HepG2 (cell line): ENCODE results near the gene HDAC8. TPM values are rescaled to one million over a fixed set of nuclear protein-coding genes. Genes with fewer than 3 reads are reported as not detected.

Source experiments
- ATAC-seq: fragments of 200-7000 bp; cut with Tn5 transposase; 3 replicates; pipeline ENCODE4 v1.9.1; 2020; ENCODE audit warnings: mild to moderate bottlenecking, moderate library complexity
- BruUV-seq: library from RNA; stranded (reverse); fragments of 400-500 nt; replicated peaks from 2 replicates; lab custom pipeline; 2021; lab: Mats Ljungman, UMichigan
- CTCF ChIA-PET: fragments of 300-600 bp; formaldehyde crosslinking; extraction: SDS; loops from one replicate; lab custom pipeline; 2021; ENCODE audit warnings: low total read pairs, inconsistent platforms, low intra/inter-chr PET ratio; lab: Yijun Ruan, JAX
- POLR2A ChIA-PET: fragments of 350-600 bp; sonication (Branson Sonifier 250); formaldehyde crosslinking; loops from one replicate; lab custom pipeline; 2020; ENCODE audit warnings: antibody characterized with exemption, inconsistent platforms; lab: Yijun Ruan, JAX
- DNase-seq: peaks from one replicate; pipeline ENCODE4 v3.0.0-alpha.2; 2015; ENCODE audit warnings: low spot score
- FAIRE-seq: peaks from 3 replicates; lab custom pipeline; 2011; peaks lifted over from hg19 to GRCh38; lab: Jason Lieb, UNC
- H2AFZ ChIP-seq: one replicate; pipeline ENCODE4 v1.6.1; 2011; ENCODE audit warnings: low read length, inconsistent platforms
- H3K27ac ChIP-seq: fragments of 300-600 bp; 3 replicates; pipeline ENCODE4 v1.8.0; 2011; ENCODE audit warnings: mixed run types, mild to moderate bottlenecking, mixed read lengths, low read length, inconsistent platforms; ENCODE audit not compliant: insufficient read depth; ENCODE audit errors: extremely low read length
- H3K27me3 ChIP-seq, 2 experiments: fragments of 200-600 bp in 1 of 2; 2 replicates in 1 of 2; 3 replicates in 1 of 2; pipeline versions ENCODE4 v1.6.0 to v1.8.0; 2011; ENCODE audit warnings: low read length in 2 of 2, mild to moderate bottlenecking in 2 of 2, moderate library complexity in 2 of 2, inconsistent platforms in 1 of 2; ENCODE audit not compliant: insufficient read depth in 2 of 2, control insufficient read depth in 1 of 2
- H3K36me3 ChIP-seq, 2 experiments: fragments of 200-600 bp in 1 of 2; replicated peaks in 1 of 2; 2 replicates in 1 of 2; 3 replicates in 1 of 2; pipeline versions ENCODE4 v1.5.1 to v1.8.0; 2011; ENCODE audit warnings: low read length in 2 of 2, inconsistent platforms in 1 of 2; ENCODE audit not compliant: insufficient read depth in 2 of 2, control insufficient read depth in 1 of 2
- H3K4me1 ChIP-seq: 2 replicates; pipeline ENCODE4 v1.5.1; 2012; ENCODE audit warnings: low read length, inconsistent platforms; ENCODE audit not compliant: insufficient read depth
- H3K4me2 ChIP-seq: 2 replicates; pipeline ENCODE4 v1.6.0; 2011; ENCODE audit warnings: low read depth, low read length, inconsistent platforms
- H3K4me3 ChIP-seq, 3 experiments: fragments of 200-600 bp in 1 of 3; sonication (generic), shearing (Covaris generic) in 1 of 3; replicated peaks in 1 of 3; 2 replicates each; pipeline ENCODE4 v1.5.1; 2011 to 2016; ENCODE audit warnings: low read length in 3 of 3, inconsistent platforms in 2 of 3, low read depth in 2 of 3, mild to moderate bottlenecking in 2 of 3, control low read depth in 1 of 3, mixed read lengths in 1 of 3; ENCODE audit not compliant: insufficient read depth in 1 of 3
- H3K79me2 ChIP-seq: one replicate; pipeline ENCODE4 v1.6.1; 2011; ENCODE audit warnings: low read length, inconsistent platforms; ENCODE audit not compliant: insufficient read depth
- H3K9ac ChIP-seq: 2 replicates; pipeline ENCODE4 v1.6.0; 2011; ENCODE audit warnings: mild to moderate bottlenecking, low read depth, low read length, inconsistent platforms; ENCODE audit not compliant: insufficient read depth
- H3K9me3 ChIP-seq: 2 replicates; pipeline ENCODE4 v1.5.1; 2012; ENCODE audit warnings: mild to moderate bottlenecking, low read length
- H4K20me1 ChIP-seq: 2 replicates; pipeline ENCODE4 v1.6.0; 2011; ENCODE audit warnings: inconsistent platforms, mild to moderate bottlenecking, low read length, moderate library complexity; ENCODE audit not compliant: insufficient read depth
- CEBPB ChIP-seq: IDR thresholded peaks from 2 replicates; pipeline ENCODE4 v1.6.1; 2011; ENCODE audit warnings: low read depth, low read length, improper control_type of control experiment, borderline replicate concordance
- PITX1 ChIP-seq: sonication (generic); formaldehyde crosslinking; IDR thresholded peaks from 2 replicates; pipeline ENCODE4 v1.5.1; 2020; ENCODE audit warnings: mild to moderate bottlenecking, missing genetic modification reagents
- SIX4 ChIP-seq: sonication (generic); formaldehyde crosslinking; IDR thresholded peaks from 2 replicates; pipeline ENCODE4 v1.4.0; 2020; ENCODE audit warnings: missing genetic modification reagents
- WIZ ChIP-seq: sonication (generic); formaldehyde crosslinking; IDR thresholded peaks from 2 replicates; pipeline ENCODE4 v1.5.1; 2020; ENCODE audit warnings: mild to moderate bottlenecking, missing genetic modification reagents
- ZNF251 ChIP-seq: sonication (generic); formaldehyde crosslinking; IDR thresholded peaks from 2 replicates; pipeline ENCODE4 v1.9.0; 2021; ENCODE audit warnings: mild to moderate bottlenecking, missing genetic modification reagents
- ZNF530 ChIP-seq: sonication (generic); formaldehyde crosslinking; IDR thresholded peaks from 2 replicates; pipeline ENCODE4 v1.5.0; 2020; ENCODE audit warnings: low read depth, mild to moderate bottlenecking, missing genetic modification reagents
- WGBS: methylation state at CpG from one replicate; pipeline ENCODE4 v1.1.6; 2017; ENCODE audit warnings: low lambda C conversion rate; 5-methylcytosine and 5-hydroxymethylcytosine counted together
- in situ Hi-C: cut with HindIII; loops from 2 replicates; pipeline ENCODE4 v1.10.0; 2017; ENCODE audit warnings: low pct_unique_long_range_greater_than_20kb; ENCODE audit not compliant: extremely low pct_ligation_motif_present
- intact Hi-C: fragments of 100-400 bp; cut with micrococcal nuclease; formaldehyde crosslinking; loops from one replicate; pipeline ENCODE4 v1.10.0; 2022; ENCODE audit not compliant: unreplicated experiment
- polyA plus RNA-seq, 8 experiments: library from polyadenylated mRNA; depleted of rRNA in 3 of 8; stranded (reverse) in 7 of 8; unstranded in 1 of 8; fragments of >200 nt; fragmentation: Illumina TruSeq in 4 of 8; extraction: Trizol in 4 of 8; gene quantifications; 2 replicates each; pipeline versions ENCODE4 v1.2.1 to v1.2.3, GENCODE V29; 2011 to 2016; ENCODE audit warnings: low read depth in 4 of 8, missing spikeins in 1 of 8, mixed read lengths in 1 of 8; ENCODE audit not compliant: insufficient read depth in 1 of 8
- total RNA-seq, 5 experiments: library from RNA; depleted of rRNA; stranded (reverse); fragments of >200 nt; fragmentation: Illumina TruSeq; extraction: Trizol; gene quantifications; 2 replicates each; pipeline ENCODE4 v1.2.3, GENCODE V29; 2016; ENCODE audit warnings: low read depth in 1 of 5
- TF ChIP-seq, protein P1 (sequence below): sonication (generic); formaldehyde crosslinking; IDR thresholded peaks from 2 replicates; pipeline ENCODE4 v1.4.0; 2020; ENCODE audit warnings: missing genetic modification reagents, mild to moderate bottlenecking, borderline replicate concordance
- TF ChIP-seq, protein P2 (sequence below): sonication (generic); formaldehyde crosslinking; conservative IDR thresholded peaks from 2 replicates; pipeline ENCODE4 v1.5.0; 2020; ENCODE audit warnings: missing genetic modification reagents

HDAC8 gene
- total and polyA plus RNA-seq, 2 of the 13 experiments (the other 11 are each of a cell fraction or from before 2014, with no cell fraction given) = 13.7 to 28.6 TPM

DNA sequence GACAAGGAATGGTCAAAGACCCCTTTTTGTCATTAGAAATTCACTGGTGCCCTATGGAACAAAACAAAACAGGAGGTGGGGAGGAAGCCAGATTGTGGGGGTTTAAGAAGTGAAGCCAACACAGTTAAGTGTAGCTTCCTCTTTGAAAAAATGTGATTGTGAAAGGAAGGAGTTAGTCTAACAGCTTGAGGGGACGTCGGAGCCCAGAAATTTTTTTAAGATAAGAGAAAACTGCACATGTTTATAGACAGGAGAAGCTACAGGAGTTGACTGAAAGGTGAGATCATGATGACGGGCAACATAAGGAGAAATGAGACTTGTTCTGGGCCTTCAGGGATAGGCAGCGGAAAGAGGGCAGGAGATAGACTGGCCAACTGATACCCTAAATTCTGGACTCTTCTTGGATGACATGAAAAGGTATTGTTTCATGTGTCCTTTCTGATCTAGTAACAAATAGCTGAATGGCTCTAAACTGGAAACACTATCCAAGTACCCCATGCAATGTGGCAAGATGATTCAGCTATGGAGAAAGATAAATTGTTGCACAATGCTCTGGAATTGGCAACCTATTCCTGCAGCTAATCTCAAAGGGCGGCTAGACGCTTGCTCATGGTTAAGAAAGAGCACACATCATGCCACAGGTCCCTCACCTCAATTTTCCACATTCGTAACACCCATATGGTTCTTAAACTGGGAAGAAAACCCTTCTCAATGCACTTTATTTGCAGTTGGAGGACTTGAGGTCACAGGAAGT, 3.7 kb upstream of the HDAC8 start:
- no peak for ATAC-seq

DNA sequence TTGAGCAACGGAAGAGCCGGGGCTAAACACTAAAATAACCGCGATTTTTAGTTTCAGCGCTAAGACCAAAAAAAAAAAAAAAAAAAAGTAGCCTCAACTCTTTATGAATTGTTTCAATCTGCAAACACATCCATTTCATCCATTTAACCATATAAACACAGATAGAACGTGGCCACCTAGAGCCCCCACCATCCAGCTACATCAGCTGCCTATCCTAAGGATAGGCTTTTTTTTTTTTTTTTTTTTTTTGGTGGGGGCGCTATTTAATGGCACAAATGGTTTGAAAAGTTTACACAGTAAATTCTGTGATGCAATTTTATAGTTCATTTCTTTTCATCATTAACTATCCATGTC, 492 bp upstream of the HDAC8 start:
- H3K9me3 ChIP-seq = no peaks in the 10 kb centered on the region
- WGBS = 1% methylated on average over 5 of the region's 7 CpGs
- H3K9ac ChIP-seq = no peak overlapping the region

More for the DNA sequence above, 3.7 kb upstream of the HDAC8 start:
- WGBS = 52% methylated on average over 7 of the region's 7 CpGs
- Histone ChIP-seq H2AFZ (no peak overlapping the region), H3K4me3 (no peak overlapping the region), H4K20me1 (no peaks in the 10 kb centered on the region), H3K36me3 (no peaks in the 10 kb centered on the region; a peak in 1 of 5 replicates), H3K4me1 (no peaks in the 10 kb centered on the region), H3K4me2 (no peak overlapping the region), H3K27me3 (no peaks in the 10 kb centered on the region), H3K9me3 (no peaks in the 10 kb centered on the region), H3K27ac (no peak overlapping the region), H3K79me2 (peaks cover 6% of the 10 kb centered on the region), H3K9ac (no peak overlapping the region)
- ChIA-PET POLR2A (no interaction called here), CTCF (no interaction called here)
- BruUV-seq = no TSS peak
- in situ Hi-C loops (no loop called here), intact Hi-C loops (no loop called here)
- TF ChIP-seq SIX4 (no peak), CEBPB (peak; percentile 73)
- peak; percentile 1 for DNase-seq
- no peak for FAIRE-seq

More for the DNA sequence above, 492 bp upstream of the HDAC8 start:
- Histone ChIP-seq H3K4me1 (no peaks in the 10 kb centered on the region), H3K4me2 (peak overlapping the region; percentile 53), H2AFZ (peak overlapping the region; percentile 94), H3K4me3 (peak overlapping the region; percentile 66 to 88 (median 76); a peak in 4 of 6 replicates), H3K27me3 (no peaks in the 10 kb centered on the region), H3K27ac (no peak overlapping the region), H4K20me1 (no peaks in the 10 kb centered on the region), H3K36me3 (0 out of 5 replicates have a peak, but pooled peaks cover 0 to 6% of the 10 kb centered on the region in 2 experiments), H3K79me2 (peaks cover 6% of the 10 kb centered on the region)
- intact Hi-C loops = no loop called here
- no peak for FAIRE-seq
- ATAC-seq = peak; percentile 48
- no peak for DNase-seq
- ChIA-PET POLR2A (interaction anchor here (0.6 kb wide), 1 partner anchor 20 kb away, joined by 3 read pairs; no protein-coding TSS in a partner anchor), CTCF (no interaction called here)
- TF ChIP-seq, protein P1, sequence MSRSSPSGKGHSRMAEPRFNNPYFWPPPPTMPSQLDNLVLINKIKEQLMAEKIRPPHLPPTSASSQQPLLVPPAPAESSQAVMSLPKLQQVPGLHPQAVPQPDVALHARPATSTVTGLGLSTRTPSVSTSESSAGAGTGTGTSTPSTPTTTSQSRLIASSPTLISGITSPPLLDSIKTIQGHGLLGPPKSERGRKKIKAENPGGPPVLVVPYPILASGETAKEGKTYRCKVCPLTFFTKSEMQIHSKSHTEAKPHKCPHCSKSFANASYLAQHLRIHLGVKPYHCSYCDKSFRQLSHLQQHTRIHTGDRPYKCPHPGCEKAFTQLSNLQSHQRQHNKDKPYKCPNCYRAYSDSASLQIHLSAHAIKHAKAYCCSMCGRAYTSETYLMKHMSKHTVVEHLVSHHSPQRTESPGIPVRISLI (CRISPR knock-in tag) = peak; percentile 51; the same call in 1 of the 2 replicates
- TF ChIP-seq, protein P2, sequence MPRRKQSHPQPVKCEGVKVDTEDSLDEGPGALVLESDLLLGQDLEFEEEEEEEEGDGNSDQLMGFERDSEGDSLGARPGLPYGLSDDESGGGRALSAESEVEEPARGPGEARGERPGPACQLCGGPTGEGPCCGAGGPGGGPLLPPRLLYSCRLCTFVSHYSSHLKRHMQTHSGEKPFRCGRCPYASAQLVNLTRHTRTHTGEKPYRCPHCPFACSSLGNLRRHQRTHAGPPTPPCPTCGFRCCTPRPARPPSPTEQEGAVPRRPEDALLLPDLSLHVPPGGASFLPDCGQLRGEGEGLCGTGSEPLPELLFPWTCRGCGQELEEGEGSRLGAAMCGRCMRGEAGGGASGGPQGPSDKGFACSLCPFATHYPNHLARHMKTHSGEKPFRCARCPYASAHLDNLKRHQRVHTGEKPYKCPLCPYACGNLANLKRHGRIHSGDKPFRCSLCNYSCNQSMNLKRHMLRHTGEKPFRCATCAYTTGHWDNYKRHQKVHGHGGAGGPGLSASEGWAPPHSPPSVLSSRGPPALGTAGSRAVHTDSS = no peak
- TF ChIP-seq PITX1 (CRISPR knock-in tag) (0 out of 2 replicates have a peak, but pooled peaks have one; percentile 1), WIZ (CRISPR knock-in tag) (no peak), ZNF251 (no peak), ZNF530 (CRISPR knock-in tag) (no peak)
- in situ Hi-C loops = no loop called here
- BruUV-seq = no TSS peak
